GM18907 (cell line): ENCODE data around the gene PRTG.
A peak's percentile ranks its signal among the peaks of the same experiment; 100 is the strongest.
"Not testable (repeated sequence)": the region's sequence is repeated elsewhere in the genome, so short reads cannot be mapped to it uniquely, and the experiment has no call there.

Experiments
- ATAC-seq: cut with Tn5 transposase; IDR thresholded peaks from one replicate; pipeline ENCODE4 v1.9.1; 2021; ENCODE audit warnings: mild to moderate bottlenecking, moderate library complexity; ENCODE audit not compliant: unreplicated experiment

The PRTG gene

DNA sequence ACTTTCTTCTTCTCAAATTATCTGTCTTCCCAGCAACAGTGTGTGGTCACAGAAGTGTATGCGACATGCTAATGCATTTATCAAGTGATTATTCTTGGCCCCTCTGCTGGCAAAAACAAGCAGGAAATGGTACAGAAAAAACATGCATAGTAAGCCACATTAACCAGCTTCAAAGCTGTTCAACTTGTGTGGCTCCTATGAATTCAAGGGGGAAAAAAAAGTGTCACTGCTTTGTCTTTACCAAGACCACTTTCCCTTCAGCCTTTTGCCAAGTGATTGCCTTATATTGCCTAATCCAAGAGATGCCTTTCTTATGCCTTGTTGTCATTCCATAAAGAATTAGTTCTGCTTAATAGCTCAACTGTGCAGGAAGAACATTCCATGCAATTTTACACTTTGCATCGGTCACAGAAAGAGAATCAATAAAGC lies 39.1 kb downstream of the PRTG start:
- no peak for ATAC-seq

- ATAC-seq: no peak
Observed at GRCh38 chr15:55700876-55701275, 42.1 kb downstream of the PRTG start.

- no peak for ATAC-seq
Observed at GRCh38 chr15:55698653-55699052, 44.3 kb downstream of the PRTG start.

DNA sequence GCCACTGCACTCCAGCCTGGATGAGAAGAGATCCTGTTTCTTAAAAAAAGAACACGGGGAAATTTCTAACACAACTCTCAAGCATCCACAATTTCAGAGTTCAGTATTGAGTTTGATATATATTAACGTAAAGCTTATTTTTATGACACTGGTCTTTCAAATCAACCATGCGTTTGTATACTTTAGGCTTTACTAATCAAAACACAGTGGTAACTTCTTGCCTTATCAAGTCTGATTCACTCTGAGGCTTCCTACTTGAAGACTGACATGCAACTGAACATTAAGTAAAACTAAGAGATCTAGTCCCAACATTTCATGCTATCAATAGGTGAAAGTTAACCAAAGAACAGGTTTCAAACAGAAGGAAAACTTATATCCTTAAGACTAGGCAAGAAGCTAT lies 46.7 kb downstream of the PRTG start:
- ATAC-seq: no peak

DNA sequence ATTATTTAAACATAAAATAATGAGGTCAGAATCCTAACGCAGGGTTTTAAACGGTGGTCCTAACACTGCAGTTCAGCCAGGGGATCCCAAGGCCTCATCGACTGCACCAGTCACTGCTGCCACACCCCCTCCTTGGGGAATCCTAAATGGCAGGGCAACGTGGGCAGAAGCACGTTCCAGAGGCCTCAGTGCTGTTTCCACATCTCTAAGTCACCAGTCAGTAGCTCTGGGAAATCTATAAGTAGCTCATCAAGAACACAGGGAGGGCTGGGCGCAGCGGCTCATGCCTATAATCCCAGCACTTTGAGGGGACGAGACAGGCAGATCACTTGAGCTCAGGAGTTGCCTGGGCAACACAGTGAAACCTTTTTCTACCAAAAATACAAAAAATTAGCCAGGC lies 47.5 kb downstream of the PRTG start:
- ATAC-seq: no peak

DNA sequence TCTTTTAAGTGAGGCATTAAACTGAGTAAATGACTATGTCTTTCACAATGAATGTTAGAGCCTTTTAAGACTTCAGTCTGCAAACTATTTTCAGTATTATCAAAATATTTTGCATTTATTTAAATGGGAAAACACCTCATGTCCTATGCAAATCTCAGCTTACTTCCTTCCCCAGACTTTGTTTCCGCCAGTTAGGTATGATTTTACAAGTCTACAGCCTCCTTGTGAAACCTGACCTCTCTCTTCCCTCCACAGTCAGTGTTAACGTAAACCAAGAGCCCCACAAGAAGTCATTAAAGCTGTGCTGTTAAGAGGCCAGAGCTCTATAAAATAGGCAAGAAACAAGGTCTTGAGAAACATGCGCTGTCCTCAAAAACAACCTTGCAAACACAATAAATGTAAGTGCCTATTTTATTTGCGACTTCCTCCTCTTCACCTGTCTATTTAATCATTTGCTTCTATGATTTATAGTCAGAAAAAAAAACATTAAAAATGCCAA lies 48.3 kb downstream of the PRTG start:
- ATAC-seq: peak; percentile 98

- ATAC-seq: not testable (repeated sequence)
Observed at GRCh38 chr15:55693116-55693515, 49.8 kb downstream of the PRTG start.

- ATAC-seq: no peak
Observed at GRCh38 chr15:55687792-55688191, 55.2 kb downstream of the PRTG start.

DNA sequence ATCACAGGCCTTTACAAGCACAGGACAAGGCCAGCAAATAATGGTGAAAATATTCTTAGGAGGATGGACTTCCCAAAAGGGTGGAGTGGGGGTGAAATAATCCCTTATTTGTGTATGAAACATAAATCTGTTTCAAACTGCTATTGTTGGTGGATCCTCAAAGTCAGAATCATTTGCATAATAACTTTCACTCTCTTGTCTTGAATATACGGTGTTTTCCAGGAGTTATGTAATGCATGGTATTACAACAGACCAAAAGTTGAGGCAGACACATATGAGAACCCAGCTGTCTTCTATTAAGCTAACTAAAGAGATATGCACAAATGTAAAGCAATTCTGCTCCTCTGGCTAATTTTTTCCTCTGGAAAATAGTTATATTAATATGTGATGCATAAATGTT lies 57.7 kb downstream of the PRTG start:
- peak; percentile 92 for ATAC-seq

GRCh38 chr15:55683376-55683775 lies 59.6 kb downstream of the PRTG start:
- no peak for ATAC-seq

GRCh38 chr15:55681631-55682030 lies 61.3 kb downstream of the PRTG start:
- ATAC-seq: no peak

DNA sequence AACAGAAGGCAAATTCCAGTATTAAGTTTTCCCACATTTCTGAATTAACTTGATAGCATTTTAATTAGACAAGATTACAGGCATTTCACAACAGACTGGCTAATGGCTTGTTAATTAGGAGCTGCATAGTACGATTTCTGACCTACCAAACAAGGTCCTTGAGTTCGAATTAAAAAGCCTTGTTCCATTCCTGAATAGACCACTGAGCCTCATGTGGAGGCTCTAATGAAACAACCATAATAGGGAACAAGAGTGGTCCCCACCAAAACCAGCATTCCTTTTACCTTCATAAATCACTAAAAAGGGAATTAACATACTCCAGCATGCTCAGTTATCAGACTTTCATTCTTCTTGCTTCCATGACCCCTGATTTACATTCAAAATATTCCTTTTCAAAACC lies 66.4 kb downstream of the PRTG start:
- ATAC-seq: no peak

GRCh38 chr15:55673287-55673686 lies 69.7 kb downstream of the PRTG start:
- no peak for ATAC-seq

DNA sequence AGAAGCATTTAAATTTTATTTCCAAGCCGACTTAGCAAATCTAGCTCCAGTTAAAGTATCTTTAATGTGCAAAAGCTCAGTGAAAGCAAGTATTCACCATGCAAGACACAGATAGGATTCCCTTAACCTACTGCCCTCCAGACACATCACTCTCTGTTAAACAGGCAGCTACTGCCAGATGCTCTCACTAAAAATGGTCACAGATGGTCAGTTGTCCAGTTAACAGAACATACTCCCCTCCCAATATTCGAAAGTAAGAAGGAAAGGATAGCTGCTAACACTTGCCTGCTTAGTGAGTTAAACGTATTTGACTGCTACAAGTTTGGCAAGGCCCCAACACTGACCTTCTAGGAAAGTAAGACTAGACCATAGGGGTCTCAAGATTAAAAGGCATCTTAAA lies 73.7 kb downstream of the PRTG start:
- no peak for ATAC-seq

GRCh38 chr15:55665605-55666227 lies 77.2 kb downstream of the PRTG start:
- no peak for ATAC-seq

DNA sequence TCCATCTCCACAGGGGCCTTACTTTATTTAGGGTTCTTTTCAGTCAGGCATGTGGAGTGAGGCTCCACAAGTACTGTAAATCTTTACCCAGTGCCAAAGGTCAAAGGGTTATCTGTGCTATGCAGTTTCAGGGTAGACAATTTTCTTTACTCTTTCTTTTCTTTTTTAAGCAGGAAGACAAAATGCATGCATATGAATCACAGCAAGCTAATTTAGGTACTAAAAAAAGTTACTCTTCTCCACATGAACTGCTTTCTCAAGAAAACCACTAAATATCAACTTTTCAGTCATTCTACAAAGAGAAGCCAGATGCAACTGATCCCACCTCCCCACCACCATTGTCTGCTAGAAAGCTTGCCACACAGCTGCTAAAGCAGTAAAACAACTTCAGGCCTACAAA lies 81.5 kb downstream of the PRTG start:
- ATAC-seq: no peak

- no peak for ATAC-seq
Observed at GRCh38 chr15:55660153-55660552, 82.8 kb downstream of the PRTG start.

- no peak for ATAC-seq
Observed at GRCh38 chr15:55659481-55659880, 83.5 kb downstream of the PRTG start.

DNA sequence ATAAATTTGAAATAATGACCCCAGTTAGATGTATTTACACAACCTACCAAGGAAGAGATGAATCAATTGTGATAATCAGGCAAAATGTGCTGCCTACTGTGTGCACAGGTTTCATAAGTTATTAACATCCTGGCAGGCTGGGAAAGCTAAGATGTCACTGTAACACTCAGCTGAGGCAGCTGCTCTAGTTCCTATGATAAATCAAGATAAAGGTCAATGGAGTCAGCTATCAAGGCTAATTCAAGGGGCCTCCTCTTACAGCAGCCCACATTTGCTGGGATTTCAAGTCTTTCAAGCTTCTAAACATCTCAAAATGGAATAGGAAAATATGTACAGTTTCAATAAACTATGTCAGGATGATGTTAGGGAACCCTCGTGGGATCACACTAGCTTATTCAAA lies 84.1 kb downstream of the PRTG start:
- ATAC-seq: no peak

GRCh38 chr15:55654561-55655031 lies 88.4 kb downstream of the PRTG start:
- no peak for ATAC-seq

DNA sequence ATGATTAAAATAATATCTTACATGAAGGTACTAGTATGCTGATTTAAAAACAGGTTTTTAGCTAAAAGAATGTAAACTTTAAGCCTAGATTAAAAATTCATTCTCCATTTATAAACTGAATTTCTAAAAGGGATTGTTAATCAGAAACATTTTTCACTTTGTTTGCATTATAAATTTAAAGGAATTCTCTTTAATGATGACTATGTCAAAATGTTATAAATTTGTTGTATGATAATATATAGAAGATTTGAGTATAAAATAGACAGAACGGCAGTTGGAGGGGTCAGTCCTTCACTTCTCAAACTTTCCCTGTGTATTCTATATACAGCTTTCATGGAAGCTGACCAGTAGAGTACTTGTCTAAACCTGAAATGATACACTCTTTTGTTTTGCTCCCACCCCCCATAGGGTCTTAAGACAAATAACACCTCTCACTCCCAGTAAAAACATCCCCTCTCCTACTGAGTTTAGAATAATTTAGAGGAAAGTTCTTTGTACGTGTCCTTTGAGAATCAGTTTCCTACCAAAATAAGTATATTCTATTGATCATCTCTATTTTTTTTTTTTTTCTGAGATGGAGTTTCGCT lies 90.0 kb downstream of the PRTG start:
- ATAC-seq: no peak

- no peak for ATAC-seq
Observed at GRCh38 chr15:55652359-55652758, 90.6 kb downstream of the PRTG start.

DNA sequence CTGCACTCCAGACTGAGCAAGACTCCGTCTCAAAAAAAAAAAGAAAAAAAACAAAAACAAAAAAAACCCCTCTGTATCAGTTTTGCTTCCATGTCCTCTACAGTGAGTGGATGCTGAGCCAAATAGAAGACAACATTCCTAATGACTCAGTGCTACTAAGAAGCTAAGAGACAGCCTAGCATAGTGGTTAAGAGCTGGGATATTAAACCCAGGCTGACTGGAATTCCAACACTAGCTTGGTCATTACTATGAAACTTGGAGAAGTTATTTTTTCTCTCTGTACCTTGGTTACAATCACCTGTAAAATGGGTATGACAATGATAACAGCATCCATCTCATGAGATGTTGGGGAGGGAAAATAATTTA lies 93.9 kb downstream of the PRTG start:
- ATAC-seq: no peak
